Amniotic stem cell (primary cell): ENCODE measurements around the gene TRAPPC6A.

ENCODE experiments used
- DNase-seq: peaks from one replicate; lab custom pipeline; 2025; lab: John Stamatoyannopoulos, UW

TRAPPC6A gene

DNA sequence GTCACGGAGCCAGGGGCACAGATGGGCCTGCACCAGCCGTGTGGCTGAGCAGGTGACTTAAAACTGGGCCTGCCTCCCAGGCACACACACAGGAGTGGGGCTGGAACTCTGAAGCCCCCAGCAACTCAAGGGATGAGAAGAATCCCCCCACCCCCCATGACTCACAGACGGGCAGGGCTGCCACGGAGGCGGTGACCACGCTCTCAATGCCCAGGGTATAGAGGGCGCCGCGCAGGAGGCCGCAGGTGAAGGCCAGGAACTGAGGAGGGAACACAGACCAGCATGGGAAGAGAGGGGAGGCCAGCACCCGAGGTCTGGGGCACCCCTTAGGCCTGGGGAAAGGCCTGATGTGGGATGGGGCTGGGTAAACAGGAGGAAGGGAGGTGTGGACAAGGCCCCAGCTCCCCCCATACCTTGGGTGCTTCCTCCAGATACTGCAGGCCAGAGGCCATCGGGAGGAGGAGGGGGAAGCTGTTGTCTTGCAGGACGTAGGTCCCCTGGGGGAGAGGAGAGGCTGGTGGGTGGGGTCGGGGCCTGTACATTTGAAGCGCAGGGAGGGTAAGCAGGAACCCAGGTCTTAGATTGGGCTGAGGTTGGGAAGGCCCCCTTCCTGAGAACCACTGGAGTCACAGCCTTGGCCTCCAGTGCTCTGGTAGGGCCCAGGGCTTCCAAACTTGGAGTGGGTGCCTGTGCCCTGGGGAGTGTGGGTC is 14.1 kb downstream of the TRAPPC6A start:
- DNase-seq = no peak

DNA sequence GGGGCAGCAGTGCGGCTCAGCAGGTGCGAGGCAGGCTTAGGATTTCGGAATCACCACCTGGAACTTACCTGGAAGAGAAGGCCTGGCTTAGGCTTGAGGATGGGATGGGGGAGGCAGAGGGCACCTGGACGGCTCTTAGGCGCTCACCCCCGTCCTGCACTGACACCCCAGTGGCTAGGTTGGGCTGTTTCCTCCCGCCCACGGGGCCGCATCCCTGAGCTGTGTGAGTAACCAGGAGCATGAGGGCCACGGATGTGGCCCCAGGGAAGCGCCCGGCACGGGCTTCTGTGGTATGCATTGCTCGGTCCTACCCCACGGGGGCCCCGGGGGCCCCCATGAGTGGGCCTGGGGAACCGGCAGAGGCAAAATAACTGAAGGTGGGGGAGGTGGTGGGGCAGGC is 14.9 kb downstream of the TRAPPC6A start:
- no peak for DNase-seq

DNA sequence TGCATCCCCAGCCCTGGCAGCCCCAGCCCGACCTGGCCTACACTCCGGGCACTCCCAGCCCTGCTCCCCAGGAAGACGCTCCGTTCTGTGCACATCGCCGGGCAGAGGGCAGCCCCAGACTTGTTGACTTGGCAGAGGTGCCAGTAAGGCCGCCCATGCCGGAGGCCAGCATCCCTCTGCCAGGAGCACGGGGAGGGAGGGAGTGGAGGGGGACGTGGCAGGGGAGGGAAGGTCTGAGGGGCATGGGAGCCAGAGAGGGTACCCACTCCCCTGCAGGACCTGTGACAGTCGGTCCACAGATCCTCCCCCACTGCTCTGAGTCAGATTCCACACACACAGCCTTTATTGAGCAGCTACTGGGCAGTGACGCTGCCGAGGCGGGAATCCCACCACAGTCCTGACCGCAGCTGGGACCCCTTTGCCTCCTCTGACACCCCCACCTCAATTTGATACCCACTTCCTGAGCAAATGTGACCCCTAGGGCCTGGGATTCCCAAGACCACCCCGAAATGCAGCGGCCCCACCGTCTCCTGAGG is 15.4 kb downstream of the TRAPPC6A start:
- DNase-seq = no peak

DNA sequence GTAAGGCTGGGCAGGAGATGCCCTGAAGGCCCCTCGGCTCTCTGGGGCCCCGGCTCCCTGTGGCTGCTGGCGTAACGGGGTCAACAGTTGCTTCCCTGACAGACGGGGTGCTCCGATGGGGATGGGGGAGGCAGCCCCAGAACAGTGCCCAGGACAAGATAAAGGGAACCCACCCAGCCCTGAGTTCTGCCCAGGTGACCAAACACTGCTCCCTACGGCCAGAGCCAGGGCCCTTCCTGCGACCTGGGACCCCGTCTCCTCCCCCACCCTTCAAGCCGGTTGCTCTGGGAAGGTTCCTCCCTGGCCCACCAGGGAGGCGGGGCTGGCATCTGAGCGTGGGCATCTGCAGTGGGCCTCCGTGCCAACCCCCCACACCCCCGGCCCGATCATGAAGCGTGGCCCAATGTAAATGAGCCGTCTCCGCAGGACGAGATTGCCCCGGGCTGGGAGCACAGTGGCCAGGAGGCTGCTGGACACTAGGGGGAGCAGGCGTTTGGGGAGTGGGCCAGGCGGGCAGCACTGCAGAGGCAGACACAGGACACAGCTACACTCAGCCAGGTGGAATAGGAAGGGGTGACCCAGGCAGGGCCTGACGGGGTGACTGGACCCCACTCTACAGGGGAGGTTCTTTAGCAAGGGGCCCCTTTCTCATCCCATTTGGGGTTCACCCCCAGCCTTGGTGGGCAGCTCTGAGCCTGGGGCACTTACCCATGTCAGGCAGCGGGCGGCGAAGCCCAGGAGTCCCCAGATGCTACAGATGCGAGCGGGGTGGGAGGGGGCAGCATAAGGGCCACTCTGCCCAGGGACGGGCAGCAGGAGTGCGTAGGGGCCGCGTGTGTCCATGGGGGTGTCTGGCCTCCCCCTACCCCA is 16.1 kb downstream of the TRAPPC6A start:
- DNase-seq = no peak

DNA sequence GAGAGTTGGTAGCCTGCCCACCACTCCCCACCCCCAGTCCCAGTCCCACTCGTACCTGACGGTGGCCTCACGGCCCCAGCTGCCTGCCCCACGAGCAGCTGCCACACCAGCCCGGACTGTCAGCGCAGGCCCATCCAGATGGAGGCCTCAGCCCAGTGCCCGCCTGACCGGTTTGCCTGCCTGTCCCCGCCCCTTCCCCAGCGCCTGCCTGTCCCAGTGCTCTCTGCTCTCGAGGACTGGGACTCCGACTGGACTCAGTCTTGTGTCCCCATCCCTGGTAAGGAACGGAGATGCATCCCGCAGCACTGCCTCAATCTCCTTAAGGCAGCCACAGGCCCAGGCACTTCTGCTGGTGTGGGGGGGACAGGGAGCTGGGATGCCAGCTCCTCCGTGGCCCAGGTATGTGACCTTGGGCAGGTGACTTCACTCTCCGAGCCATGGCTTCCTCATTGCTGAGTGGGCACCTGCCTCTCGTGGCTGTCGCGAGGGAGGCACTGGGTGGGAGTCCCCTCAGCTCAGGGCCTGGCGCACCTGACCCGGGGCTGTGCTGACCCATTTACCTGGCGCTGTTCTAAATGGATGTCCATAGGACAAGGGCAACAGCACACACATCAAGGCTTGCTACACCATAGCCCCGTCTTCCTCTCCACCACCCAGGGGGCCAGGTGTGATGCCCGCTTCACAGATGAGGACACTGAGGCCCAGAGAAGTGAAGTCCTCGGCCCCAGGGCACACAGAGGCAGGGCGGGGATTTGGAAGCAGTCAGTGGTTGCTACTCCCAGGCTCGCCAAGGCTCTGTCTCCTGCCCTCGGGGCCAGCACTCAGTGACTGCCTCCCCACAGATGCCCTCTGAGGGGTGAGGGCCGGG is 16.9 kb downstream of the TRAPPC6A start, which contains the start of gene NKPD1:
NKPD1 (minus strand) TSS at position 113 of the 868 bp plus-strand sequence. CDS start 832 bp downstream, outside the sequence.
- DNase-seq = no peak

DNA sequence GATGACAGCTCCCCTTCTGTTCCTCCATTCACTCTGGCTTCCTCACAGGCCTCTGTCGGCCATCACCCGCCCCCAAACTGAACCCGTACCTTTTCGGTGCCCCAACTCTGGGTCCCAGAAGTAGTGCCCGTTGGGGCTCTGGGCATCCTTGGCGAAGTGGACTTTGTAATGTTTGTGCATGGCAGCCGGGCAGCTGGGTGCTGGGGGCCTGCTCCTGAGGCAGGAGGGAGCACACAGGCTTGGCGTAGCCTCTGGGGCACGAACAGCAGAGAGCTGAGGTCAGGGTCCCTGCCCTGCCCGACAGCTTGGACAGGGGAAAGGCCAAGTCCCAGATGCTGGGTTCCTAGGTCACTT is 18.1 kb downstream of the TRAPPC6A start:
- no peak for DNase-seq

DNA sequence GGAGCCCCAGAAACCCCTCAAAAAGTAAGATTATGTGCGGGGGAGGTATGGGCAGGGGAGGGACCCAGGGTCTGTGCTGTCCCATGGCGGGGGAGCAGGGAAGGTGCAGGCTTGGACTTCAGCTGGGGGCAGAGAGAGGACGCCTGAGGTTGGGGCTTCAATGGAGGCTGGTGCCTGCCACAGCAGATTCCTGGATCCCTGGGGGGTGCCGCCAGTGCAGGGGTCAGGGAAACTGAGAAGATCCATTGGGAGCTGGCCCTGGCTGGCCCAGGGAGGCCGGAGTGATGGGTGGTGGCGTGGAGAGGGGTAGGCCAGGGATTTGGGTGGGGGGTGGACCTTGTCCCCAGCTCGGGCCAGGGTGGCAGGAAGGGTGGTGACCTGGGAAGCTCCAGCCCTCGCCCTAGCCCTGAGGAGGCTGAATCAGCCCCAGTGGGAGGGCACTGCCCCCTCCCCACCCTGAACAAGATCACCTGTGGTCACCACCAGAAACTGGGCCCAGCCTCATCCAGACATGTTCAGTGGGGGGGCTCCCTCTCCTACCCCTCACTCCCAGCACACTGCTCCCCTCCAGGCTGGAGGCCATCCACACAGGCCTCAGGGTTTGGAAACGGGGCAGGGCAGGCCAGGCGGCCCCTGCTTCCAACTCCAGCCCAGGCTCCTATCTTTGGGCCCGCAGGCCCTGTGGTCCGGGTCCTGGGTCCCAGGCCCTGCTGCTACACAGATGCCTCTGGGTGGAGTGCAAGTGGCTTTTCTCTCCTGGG is 18.6 kb downstream of the TRAPPC6A start:
- DNase-seq = no peak

DNA sequence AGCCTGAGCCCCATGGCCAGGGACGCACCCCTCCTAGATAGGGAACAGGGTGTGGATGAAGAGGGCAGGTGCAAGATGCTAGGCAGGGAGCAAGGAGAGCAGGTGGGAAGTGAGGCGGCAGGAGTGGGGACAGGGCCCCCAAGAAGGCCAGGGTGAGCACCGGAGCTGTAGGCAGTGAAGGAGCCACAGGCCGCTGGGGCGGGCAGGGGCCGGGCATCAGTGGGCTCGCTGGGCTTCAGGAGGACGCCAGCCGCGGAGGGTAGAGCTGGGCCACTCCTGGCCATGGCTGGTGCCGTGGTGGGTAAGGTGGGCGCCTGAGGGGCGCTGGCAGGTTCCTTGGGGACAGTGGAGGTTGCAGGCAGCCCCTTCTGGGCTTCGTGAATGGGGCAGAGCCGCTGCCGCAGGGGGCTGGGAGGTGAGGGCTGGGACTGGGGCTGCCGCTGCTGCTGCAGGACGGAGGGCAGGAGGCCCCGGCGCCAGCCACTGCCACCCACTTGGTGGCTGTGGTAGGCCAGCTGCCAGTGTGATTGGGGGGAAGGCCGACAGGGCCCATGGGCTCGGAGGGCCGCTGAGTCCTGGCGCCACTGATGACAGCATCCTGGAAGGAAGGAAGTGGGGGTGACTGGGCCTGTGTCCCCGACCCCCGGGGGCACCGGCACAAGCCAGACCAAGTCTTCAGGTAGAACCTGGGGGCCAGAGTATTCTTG is 19.4 kb downstream of the TRAPPC6A start:
- DNase-seq = no peak

DNA sequence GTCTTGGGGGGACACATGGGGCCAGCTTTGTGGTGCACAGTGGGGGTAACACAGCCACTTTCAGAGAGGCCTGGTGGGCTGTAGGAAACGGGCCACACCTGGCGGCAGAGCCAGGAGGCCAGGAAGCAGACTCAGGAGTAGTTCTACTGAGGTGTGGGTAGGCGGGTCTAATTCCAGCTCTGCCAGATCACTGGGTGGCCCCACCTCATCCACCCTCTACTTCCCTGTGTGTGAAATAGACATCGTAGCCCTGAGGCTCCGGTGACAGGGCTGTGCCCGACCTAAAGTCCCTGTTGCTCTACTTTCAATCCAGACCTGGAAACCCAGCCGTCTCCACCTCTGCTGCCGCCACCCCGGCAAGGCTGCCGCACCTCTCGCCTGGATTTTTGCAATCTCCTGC is 21.3 kb downstream of the TRAPPC6A start:
- no peak for DNase-seq

DNA sequence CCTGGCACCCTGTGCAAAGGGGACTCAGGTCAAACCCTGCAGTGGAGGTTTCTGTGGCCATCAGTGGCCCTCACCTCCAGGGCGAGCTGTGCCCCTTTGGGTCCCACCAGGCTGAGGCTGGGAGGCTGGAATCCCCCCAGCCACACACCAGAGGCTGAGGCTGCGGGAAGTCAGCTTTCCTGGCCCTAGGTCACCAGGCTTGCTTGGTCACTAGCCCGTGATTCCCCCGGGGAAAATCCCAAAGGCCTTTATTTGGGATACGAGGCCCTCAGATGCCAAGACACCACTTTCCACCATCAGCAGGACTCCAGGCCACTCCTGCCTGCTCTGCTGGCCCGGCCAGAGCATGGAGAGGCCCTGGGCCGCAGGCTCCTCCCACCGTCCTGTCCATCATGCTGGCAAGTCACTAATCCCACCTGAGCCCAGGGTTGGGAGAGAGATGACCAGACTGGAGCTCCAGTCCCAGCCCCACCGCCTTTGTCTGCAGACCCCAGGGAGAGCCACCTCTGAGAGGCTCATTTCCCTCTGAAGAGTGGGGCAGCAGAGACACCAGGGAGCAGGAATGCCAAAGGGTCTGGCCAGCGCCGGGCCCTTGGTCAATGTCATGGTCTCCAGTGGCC is 21.9 kb downstream of the TRAPPC6A start:
- DNase-seq = no peak

DNA sequence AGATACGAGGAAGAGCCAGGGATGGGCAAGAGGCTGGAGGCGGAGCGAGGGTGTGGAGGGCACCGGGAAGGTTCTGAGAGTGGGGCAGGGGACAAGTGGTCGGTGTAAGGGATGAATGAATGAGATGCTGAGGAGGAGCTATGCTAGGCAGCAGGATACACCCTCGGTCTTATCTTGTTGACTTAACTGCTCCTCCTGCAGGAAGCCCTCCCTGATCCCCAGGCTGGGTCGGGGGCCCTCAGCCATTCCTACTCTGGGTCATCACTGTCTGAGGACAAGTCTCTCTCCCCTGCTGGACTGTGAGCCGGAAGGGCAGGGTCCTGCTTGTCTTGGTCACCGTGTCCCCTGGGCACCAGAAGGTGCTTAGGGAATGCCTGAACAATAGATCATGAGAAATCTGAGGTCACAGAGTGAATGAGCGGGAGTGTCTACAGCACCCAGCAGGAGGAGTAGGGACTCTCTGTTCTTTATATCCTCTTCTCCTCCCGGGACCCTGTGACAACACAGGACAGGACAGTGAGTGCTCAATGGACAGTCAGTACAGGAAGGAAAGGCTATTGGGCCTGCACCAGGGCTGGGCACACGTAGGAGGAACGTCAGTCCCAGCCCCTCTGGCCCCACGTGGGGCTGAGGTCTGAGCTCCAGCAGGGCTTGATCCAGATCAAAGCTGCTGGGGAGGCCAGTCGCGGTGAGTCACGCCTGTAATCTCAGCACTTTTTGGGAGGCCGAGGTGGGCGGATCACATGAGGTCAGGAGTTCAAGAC is 23.8 kb downstream of the TRAPPC6A start:
- no peak for DNase-seq

DNA sequence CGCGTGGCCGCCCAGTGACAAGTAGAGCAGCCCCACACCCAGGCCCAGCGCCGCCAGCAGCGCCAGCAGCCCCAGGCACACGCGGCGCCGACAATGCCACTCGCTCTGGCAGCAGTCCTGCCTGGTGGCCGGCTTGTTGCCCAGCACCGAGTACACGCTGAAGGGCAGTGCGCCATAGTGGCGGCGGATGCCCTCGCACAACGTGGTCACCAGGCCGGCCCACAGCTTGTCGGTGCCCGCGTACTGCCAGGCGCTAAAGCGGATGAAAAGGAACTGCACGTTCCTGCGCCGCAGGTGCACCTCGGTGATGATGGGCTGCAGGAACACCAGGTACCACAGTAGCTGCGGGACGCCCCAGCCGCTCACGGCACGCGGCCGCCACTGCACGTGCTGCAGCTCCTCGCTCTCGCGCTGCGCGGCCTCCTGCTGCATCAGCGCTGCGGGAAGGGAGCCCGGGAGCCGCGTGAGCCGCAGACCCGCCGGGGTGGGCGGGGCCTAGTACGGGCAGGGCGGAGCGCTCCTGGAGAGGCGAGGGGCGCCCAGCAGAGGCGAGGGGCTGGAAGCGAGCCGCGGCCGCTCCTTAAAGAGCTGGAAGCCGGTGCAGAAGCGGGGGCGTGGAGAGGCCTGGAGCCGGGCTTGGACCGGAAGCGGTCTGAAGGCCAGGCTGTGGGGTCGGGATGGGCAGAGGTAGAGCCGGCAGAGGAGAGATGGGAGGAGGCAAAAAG is 24.5 kb downstream of the TRAPPC6A start:
- no peak for DNase-seq

DNA sequence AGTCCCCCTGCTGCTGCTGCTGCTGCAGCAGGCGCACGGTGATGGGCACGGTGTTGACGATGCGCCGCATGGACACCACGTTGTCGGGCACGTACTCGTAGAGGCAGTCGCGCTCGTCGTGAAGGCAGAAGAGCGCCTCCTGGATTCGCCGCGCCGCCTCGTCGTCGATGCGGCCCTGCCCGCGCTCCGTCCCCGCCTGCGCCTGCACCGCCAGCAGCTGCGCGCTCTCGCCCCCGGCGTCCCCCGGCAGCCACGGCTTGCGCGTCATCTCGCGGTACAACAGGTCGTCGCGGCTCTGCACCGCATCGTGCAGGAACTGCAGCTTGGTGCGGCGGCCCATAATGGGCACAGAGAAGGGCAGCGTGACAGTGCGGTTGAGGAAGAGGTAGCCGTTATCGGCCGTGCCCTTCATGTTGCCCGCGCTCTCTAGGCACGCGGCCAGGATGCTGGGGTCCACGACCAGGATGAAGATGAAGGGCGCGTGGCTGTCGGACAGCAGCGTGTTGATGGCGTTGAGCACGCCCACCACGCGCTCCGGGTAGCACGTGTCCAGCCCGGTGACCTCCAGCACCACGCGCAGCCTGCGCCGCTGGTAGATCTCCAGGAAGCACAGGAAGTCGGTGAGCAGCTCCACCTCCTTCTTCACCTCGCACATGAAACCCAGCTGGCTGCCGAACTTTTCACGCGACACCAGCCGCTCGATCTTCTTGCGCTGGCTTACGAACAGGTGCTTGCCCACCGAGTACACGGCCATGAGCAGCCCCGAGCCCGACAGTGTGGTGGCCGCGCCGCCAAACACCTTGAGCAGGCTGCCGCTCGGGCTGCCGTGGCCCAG is 25.3 kb downstream of the TRAPPC6A start:
- DNase-seq = no peak

DNA sequence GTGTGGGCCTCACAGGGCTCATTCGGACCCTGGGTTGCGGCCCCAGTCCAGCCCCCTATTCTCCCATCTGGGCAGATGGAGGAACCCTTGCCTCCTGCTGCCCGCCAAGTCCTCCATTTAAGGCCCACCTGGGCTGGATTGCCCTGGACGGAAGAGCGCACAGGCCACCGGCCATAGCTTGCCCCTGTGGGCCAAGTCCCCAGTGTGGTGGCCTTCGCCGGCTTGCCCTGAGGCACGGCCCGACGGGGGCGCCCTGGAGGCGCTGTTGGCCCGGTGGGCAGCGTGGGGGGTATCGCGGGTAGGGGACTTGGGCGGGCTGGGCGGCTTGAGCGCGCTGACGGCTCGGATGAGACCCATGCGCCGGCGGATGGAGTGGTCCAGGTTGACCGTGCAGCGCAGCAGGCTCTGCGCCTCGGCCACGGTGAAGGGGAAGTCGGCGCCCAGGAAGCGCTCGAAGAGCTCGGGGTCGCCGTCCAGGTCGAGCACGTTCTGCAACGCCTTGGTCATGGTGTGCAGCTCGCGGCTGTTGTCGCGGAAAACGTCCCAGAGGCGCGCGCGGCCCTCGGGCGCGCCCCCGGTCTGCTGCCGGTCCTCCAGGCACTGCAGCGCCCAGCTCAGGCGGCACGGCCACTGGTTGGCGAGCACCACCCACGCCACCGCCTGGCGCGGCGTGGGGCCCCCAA is 26.1 kb downstream of the TRAPPC6A start:
- no peak for DNase-seq

DNA sequence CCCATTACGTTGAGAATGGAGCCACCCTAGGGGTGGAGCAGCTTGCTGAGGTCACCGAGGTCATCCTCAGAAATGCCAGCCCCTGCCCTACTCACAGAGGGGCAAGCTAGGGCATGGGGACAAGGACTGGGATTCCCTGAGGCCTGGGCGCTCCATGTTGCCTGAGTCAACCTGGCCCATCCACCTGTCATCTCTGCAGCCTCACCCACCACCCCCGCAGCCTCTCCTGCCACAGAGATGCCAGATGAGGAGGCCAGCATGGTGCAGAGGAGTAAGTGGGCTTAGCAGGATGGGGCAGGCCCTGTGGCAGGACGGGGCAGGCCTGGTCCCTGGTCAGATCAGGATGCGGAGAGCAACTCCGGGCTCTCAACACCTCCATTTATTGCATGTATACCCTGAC is 26.7 kb downstream of the TRAPPC6A start:
- DNase-seq = no peak

DNA sequence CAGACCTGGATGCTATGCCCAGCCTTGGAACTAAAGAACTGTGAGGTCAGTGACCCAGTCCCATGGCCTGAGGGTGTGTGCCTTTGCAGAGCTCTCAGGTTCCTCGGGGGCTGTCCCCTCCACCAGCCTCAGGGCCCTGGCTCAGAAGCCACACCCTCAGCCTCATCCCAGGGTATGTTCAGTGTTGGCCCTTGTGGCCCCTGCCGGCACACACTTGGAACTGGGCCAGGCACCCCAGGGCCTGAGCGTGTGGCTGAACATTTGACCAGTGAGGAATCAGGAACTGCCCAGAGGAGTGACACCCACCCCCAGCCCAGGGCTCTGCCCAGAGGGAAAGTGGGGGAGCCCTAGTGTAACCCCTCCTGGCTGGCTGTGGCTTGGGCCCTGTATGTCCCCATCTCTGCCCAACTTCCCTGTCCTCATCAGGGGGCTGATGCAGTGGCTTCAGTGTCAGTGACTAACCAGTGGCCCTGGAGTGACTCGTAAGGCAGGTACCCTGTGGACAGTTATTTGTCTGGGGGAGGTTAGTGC is 27.2 kb downstream of the TRAPPC6A start:
- no peak for DNase-seq

DNA sequence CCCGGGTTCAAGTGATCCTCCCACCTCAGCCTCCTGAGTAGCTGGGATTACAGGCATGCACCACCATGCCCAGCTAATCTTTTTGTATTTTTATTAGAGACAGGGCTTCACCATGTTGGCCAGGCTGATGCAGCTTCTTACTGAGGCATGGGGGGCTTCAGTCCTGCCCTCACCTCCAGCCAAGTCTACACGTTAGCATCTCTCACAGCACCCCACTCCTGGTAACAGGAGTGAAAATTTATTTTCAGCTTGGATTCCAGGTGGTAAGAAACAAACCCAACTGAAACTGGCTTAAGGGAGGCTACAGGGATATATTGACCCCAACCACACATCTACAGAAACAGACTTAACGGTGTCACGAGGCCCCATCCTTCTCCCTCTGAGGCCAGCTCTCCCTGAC is 27.9 kb downstream of the TRAPPC6A start:
- DNase-seq = no peak
